HEK293 (cell line): Measurements from ENCODE around the gene NAGLU.
A peak's percentile ranks its signal among the peaks of the same experiment; 100 is the strongest.

Experiments used
- CTCF ChIA-PET: fragments of 350-600 bp; formaldehyde crosslinking; extraction: SDS; loops from one replicate; lab custom pipeline; 2021; ENCODE audit warnings: antibody characterized with exemption; lab: Yijun Ruan, JAX
- POLR2A ChIA-PET: fragments of 300-600 bp; formaldehyde crosslinking; extraction: SDS; loops from one replicate; lab custom pipeline; 2020; ENCODE audit warnings: antibody characterized with exemption, inconsistent platforms; lab: Yijun Ruan, JAX
- H3K27ac ChIP-seq: fragments of 200-500 bp; sonication (Bioruptor generic); 2 replicates; pipeline ENCODE4 v1.5.1; 2014; ENCODE audit warnings: low read depth, low read length, control low read depth, inconsistent platforms; ENCODE audit errors: extremely low read depth
- H3K36me3 ChIP-seq, 2 experiments: fragments of 200-500 bp in 1 of 2; sonication (Bioruptor generic) in 1 of 2; 1 replicate in 1 of 2; 2 replicates in 1 of 2; pipeline ENCODE4 v1.5.1; 2014 to 2017; ENCODE audit warnings: inconsistent platforms in 2 of 2, low read length in 2 of 2; ENCODE audit not compliant: control insufficient read depth in 2 of 2, insufficient read depth in 1 of 2
- H3K4me1 ChIP-seq: fragments of 200-500 bp; sonication (Bioruptor generic); 2 replicates; pipeline ENCODE4 v1.5.1; 2014; ENCODE audit warnings: mild to moderate bottlenecking, low read length, inconsistent platforms; ENCODE audit not compliant: control insufficient read depth, insufficient read depth
- H3K4me3 ChIP-seq: 2 replicates; pipeline ENCODE4 v1.5.1; 2011; ENCODE audit warnings: low read depth, mild to moderate bottlenecking, control low read depth, low read length, moderate library complexity
- H3K9me3 ChIP-seq: fragments of 200-500 bp; sonication (Bioruptor generic); 2 replicates; pipeline ENCODE4 v1.5.1; 2014; ENCODE audit warnings: low read depth, low read length, inconsistent platforms; ENCODE audit not compliant: control insufficient read depth, insufficient read depth
- GLIS2 ChIP-seq: fragments of 450-650 bp; formaldehyde crosslinking; IDR thresholded peaks from 2 replicates; pipeline ENCODE4 v1.5.1; 2016; ENCODE audit warnings: missing biosample characterization, missing genetic modification characterization
- PRDM10 ChIP-seq: fragments of 450-650 bp; formaldehyde crosslinking; IDR thresholded peaks from 2 replicates; pipeline ENCODE4 v1.5.1; 2016; ENCODE audit warnings: missing biosample characterization, missing genetic modification characterization
- PRDM4 ChIP-seq: fragments of 450-650 bp; formaldehyde crosslinking; IDR thresholded peaks from 2 replicates; pipeline ENCODE4 v1.5.1; 2017; ENCODE audit warnings: missing biosample characterization, missing genetic modification characterization
- RBAK ChIP-seq: fragments of 450-650 bp; formaldehyde crosslinking; IDR thresholded peaks from 2 replicates; pipeline ENCODE4 v1.5.1; 2016; ENCODE audit warnings: missing biosample characterization, missing genetic modification characterization
- TRIM28 ChIP-seq: IDR thresholded peaks from 2 replicates; pipeline ENCODE4 v1.6.1; 2011; ENCODE audit warnings: low read length, control low read depth, borderline replicate concordance
- ZNF10 ChIP-seq: fragments of 450-650 bp; formaldehyde crosslinking; IDR thresholded peaks from 2 replicates; pipeline ENCODE4 v1.5.1; 2017; ENCODE audit warnings: missing biosample characterization, missing genetic modification characterization
- ZNF2 ChIP-seq: fragments of 450-650 bp; formaldehyde crosslinking; IDR thresholded peaks from 2 replicates; pipeline ENCODE4 v1.5.1; 2016; ENCODE audit warnings: missing biosample characterization, missing genetic modification characterization
- ZNF223 ChIP-seq: fragments of 450-650 bp; formaldehyde crosslinking; IDR thresholded peaks from 2 replicates; pipeline ENCODE4 v1.5.1; 2016; ENCODE audit warnings: missing biosample characterization, missing genetic modification characterization
- ZNF26 ChIP-seq: fragments of 450-650 bp; formaldehyde crosslinking; IDR thresholded peaks from 2 replicates; pipeline ENCODE4 v1.5.1; 2016; ENCODE audit warnings: missing biosample characterization, missing genetic modification characterization
- ZNF354C ChIP-seq: fragments of 450-650 bp; formaldehyde crosslinking; IDR thresholded peaks from 2 replicates; pipeline ENCODE4 v1.5.1; 2016; ENCODE audit warnings: missing biosample characterization, missing genetic modification characterization, low read depth, borderline replicate concordance
- ZNF510 ChIP-seq: fragments of 450-650 bp; formaldehyde crosslinking; IDR thresholded peaks from 2 replicates; pipeline ENCODE4 v1.5.1; 2018; ENCODE audit warnings: mild to moderate bottlenecking, missing genetic modification characterization, missing biosample characterization; ENCODE audit not compliant: insufficient replicate concordance
- ZNF544 ChIP-seq: fragments of 450-650 bp; formaldehyde crosslinking; IDR thresholded peaks from 2 replicates; pipeline ENCODE4 v1.5.0; 2017; ENCODE audit warnings: missing biosample characterization, missing genetic modification characterization
- ZNF555 ChIP-seq: fragments of 450-650 bp; formaldehyde crosslinking; conservative IDR thresholded peaks from 2 replicates; pipeline ENCODE4 v1.5.1; 2017; ENCODE audit warnings: missing biosample characterization, mild to moderate bottlenecking, missing genetic modification characterization, inconsistent platforms
- ZNF596 ChIP-seq: fragments of 450-650 bp; IDR thresholded peaks from 2 replicates; pipeline ENCODE4 v1.5.0; 2018; ENCODE audit warnings: missing biosample characterization, mild to moderate bottlenecking, missing genetic modification characterization, moderate library complexity
- ZNF777 ChIP-seq: fragments of 450-650 bp; formaldehyde crosslinking; IDR thresholded peaks from 2 replicates; pipeline ENCODE4 v1.5.1; 2017; ENCODE audit warnings: missing biosample characterization, missing genetic modification characterization, borderline replicate concordance
- ZNF830 ChIP-seq: fragments of 450-650 bp; IDR thresholded peaks from 2 replicates; pipeline ENCODE4 v1.5.0; 2018; ENCODE audit warnings: missing biosample characterization, missing genetic modification characterization, low read depth, mild to moderate bottlenecking, moderate library complexity

NAGLU gene

GRCh38 chr17:42521666-42522262, 14.3 kb upstream of the NAGLU start:
- Histone ChIP-seq H3K9me3 (no peaks in the 10 kb centered on the region), H3K36me3 (peaks cover 0 to 46% of the 10 kb centered on the region in 2 experiments; a peak in 1 of 3 replicates), H3K4me1 (peaks cover 25% of the 10 kb centered on the region), H3K27ac (no peak overlapping the region), H3K4me3 (no peak overlapping the region)
- TF ChIP-seq PRDM10 (tag by site-specific recombination), result peak; percentile 57
- TF ChIP-seq ZNF2 (tag by site-specific recombination), result no peak
- ChIA-PET POLR2A (interaction anchor here (2.5 kb wide), 1 partner anchor 8 kb away, joined by 12 read pairs; no protein-coding TSS in a partner anchor), CTCF (interaction anchor here (0.9 kb wide), 1 partner anchor 112 kb away, joined by 5 read pairs; no protein-coding TSS in a partner anchor)

- ChIA-PET CTCF (no interaction called here), POLR2A (no interaction called here)
- TF ChIP-seq ZNF510 (tag by site-specific recombination) (no peak), PRDM4 (tag by site-specific recombination) (no peak), TRIM28 (no peak), GLIS2 (tag by site-specific recombination) (no peak), ZNF830 (tag by site-specific recombination) (no peak), RBAK (tag by site-specific recombination) (no peak), ZNF555 (no peak), ZNF223 (tag by site-specific recombination) (no peak), ZNF777 (tag by site-specific recombination) (no peak), ZNF26 (tag by site-specific recombination) (no peak), ZNF10 (tag by site-specific recombination) (no peak), ZNF354C (tag by site-specific recombination) (no peak), ZNF596 (tag by site-specific recombination) (no peak), ZNF544 (tag by site-specific recombination) (no peak)
- Histone ChIP-seq H3K27ac (no peak overlapping the region), H3K4me3 (no peak overlapping the region), H3K36me3 (peaks cover 0 to 45% of the 10 kb centered on the region in 2 experiments; a peak in 1 of 3 replicates), H3K4me1 (peaks cover 25% of the 10 kb centered on the region), H3K9me3 (no peaks in the 10 kb centered on the region)
Observed at GRCh38 chr17:42522263-42522790, 13.7 kb upstream of the NAGLU start.
